ENCODE data around the gene CILP. TPM values are rescaled to one million over a fixed set of nuclear protein-coding genes. Genes with fewer than 3 reads are reported as not detected.

Gene CILP
- total RNA-seq, 1 experiment from 2014 or later: 0.04 TPM

GRCh38 chr15:65208647-65209046 is 2.6 kb downstream of the CILP start:
- Histone ChIP-seq H3K23me2 (ENCODE audit: insufficient read length, low read depth, low read length, poor library complexity, severe bottlenecking) (no peaks in the 10 kb centered on the region), H2BK15ac (ENCODE audit: low read depth, low read length) (no peak overlapping the region), H3K14ac (ENCODE audit: insufficient read depth, low read length) (no peak overlapping the region), H3K4me1 (ENCODE audit: insufficient read depth, low read length) (no peaks in the 10 kb centered on the region), H3T11ph (ENCODE audit: low read length) (no peak overlapping the region), H3K9me3 (ENCODE audit: control insufficient read depth, low read depth, low read length) (no peaks in the 10 kb centered on the region), H3K4ac (ENCODE audit: low read depth, low read length) (no peak overlapping the region), H4K20me1 (ENCODE audit: control insufficient read depth, insufficient read depth, insufficient read length) (no peaks in the 10 kb centered on the region), H3K27me3 (ENCODE audit: insufficient read depth, low read length) (no peaks in the 10 kb centered on the region), H2BK120ac (ENCODE audit: low read depth, low read length, poor library complexity, severe bottlenecking) (no peak overlapping the region), H4K5ac (ENCODE audit: insufficient read length, low read depth, low read length) (no peak overlapping the region), H2BK5ac (ENCODE audit: insufficient read length, low read length) (no peak overlapping the region), H4K8ac (replicated peaks; ENCODE audit: insufficient read length, low read depth, low read length) (no peak overlapping the region), H2BK20ac (ENCODE audit: low read depth, low read length, poor library complexity, severe bottlenecking) (no peak overlapping the region), H2AK5ac (ENCODE audit: insufficient read length, low read length) (no peak overlapping the region), H4K91ac (ENCODE audit: insufficient read length, low read depth, low read length) (no peak overlapping the region), H3K79me2 (ENCODE audit: insufficient read depth, low read length) (no peaks in the 10 kb centered on the region), H3K4me2 (ENCODE audit: insufficient read depth, insufficient read length, low read length) (no peak overlapping the region), H3K9ac (ENCODE audit: extremely low read depth, insufficient read length, low read length) (no peak overlapping the region), H3K27ac (ENCODE audit: insufficient read length, low read depth, low read length) (no peak overlapping the region), H3K79me1 (ENCODE audit: insufficient read depth, low read depth, low read length, poor library complexity, severe bottlenecking) (no peaks in the 10 kb centered on the region), H3K23ac (ENCODE audit: insufficient read length, low read depth, low read length) (no peak overlapping the region), H2AFZ (ENCODE audit: low read length) (no peak overlapping the region), H3K56ac (ENCODE audit: insufficient read length, low read depth, low read length) (no peak overlapping the region), H3K18ac (ENCODE audit: insufficient read length, low read depth, low read length) (no peak overlapping the region), H2BK12ac (ENCODE audit: insufficient read length, low read depth, low read length) (no peak overlapping the region)
- H3K9me3 Mint-ChIP-seq: no peaks in the 10 kb centered on the region
- no CpG with 5 or more reads among the region's 2 CpGs for WGBS (ENCODE audit: extremely low coverage, insufficient read length, low lambda C conversion rate)
- no peaks in the 10 kb centered on the region; a peak in 1 of 7 replicates for H3K36me3 Mint-ChIP-seq (ENCODE audit: insufficient read depth in 1 of 3, low read depth in 3 of 3)
- no peak overlapping the region for H3K27ac Mint-ChIP-seq
- H3K27me3 Mint-ChIP-seq (ENCODE audit: low read depth): peaks cover 3% of the 10 kb centered on the region
- no peak for TF ChIP-seq CTCF (conservative IDR thresholded peaks at IDR 0.05)
- H3K4me1 Mint-ChIP-seq: peaks cover 12 to 25% of the 10 kb centered on the region in 2 experiments
- DNase-seq: no peak
- no peak overlapping the region for H3K4me3 Mint-ChIP-seq

Measured in H9 (cell line).